HFF-Myc (cell line): ENCODE results near the gene TMEFF2.
"Not testable (repeated sequence)": the region's sequence is repeated elsewhere in the genome, so short reads cannot be mapped to it uniquely, and the experiment has no call there.

ENCODE experiments used
- DNase-seq: peaks from one replicate; pipeline ENCODE4 v3.0.0-alpha.2; 2011; ENCODE audit warnings: low read depth; ENCODE audit errors: extremely low read depth
- H3K4me3 ChIP-seq: replicated peaks from 2 replicates; pipeline ENCODE4 v1.5.1; 2011; ENCODE audit warnings: low read depth, mild to moderate bottlenecking, control low read depth, low read length
- TF ChIP-seq, protein P1 (sequence below): IDR thresholded peaks from 2 replicates; pipeline ENCODE4 v1.5.1; 2012; ENCODE audit warnings: mild to moderate bottlenecking, low read depth, low read length, control low read depth; ENCODE audit errors: missing control alignments

The TMEFF2 gene

DNA sequence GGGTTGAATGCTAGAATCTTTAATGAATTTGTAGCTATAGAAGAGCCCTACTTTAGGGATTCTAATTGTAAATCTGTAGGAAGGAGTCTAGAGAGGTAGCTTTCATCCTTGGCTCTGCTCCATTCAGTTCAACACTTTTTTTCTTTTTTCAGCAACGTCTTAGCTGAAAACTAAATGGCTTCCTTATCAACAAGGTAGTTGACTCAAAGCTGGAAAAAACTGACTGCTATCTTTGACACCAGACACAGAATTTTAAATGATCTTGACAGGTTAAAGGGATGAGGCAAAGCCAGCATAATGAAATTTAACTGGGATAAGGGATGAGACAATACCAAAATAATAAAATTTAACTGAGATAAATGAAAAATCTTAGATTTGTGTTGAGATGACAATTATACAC is 54.9 kb downstream of the TMEFF2 start:
- H3K4me3 ChIP-seq = no peak overlapping the region
- TF ChIP-seq, protein P1, sequence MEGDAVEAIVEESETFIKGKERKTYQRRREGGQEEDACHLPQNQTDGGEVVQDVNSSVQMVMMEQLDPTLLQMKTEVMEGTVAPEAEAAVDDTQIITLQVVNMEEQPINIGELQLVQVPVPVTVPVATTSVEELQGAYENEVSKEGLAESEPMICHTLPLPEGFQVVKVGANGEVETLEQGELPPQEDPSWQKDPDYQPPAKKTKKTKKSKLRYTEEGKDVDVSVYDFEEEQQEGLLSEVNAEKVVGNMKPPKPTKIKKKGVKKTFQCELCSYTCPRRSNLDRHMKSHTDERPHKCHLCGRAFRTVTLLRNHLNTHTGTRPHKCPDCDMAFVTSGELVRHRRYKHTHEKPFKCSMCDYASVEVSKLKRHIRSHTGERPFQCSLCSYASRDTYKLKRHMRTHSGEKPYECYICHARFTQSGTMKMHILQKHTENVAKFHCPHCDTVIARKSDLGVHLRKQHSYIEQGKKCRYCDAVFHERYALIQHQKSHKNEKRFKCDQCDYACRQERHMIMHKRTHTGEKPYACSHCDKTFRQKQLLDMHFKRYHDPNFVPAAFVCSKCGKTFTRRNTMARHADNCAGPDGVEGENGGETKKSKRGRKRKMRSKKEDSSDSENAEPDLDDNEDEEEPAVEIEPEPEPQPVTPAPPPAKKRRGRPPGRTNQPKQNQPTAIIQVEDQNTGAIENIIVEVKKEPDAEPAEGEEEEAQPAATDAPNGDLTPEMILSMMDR = no peak
- no peak for DNase-seq

DNA sequence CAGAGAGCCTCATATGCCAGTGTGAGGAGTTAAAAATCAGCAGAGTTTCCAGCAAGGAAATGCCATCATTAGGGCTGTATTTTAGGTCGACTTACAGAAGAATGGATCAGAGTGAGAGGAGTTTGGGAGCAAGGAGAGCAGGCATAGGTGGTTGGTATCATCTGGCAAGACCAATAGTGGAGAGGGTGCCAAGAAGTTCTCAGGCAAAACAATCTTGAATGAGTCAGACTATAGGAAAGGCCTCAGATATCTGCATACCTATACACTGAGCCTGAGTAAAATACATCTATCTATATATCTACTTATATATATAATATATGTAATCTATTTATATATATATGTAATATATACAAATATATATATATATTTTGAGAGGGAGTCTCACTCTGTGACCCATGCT is 57.3 kb downstream of the TMEFF2 start:
- TF ChIP-seq, protein P1 = no peak
- no peak overlapping the region for H3K4me3 ChIP-seq
- no peak for DNase-seq

DNA sequence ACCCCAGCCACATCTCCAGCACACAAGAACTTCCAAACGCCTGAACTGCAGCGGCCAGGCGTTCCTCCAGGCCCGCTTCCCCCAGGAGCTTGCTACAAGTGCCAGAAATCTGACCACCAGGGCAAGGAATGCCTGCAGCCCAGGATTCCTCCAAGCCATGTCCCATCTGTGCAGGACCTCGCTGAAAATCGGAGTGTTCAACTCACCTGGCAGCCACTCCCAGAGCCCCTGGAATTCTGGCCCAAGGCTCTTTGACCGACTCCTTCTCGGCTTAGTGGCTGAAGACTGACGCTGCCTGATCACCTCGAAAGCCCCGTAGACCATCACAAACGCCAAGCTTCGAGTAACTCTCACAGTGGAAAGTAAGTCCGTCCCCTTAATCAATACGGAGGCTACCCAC is 62.1 kb downstream of the TMEFF2 start:
- H3K4me3 ChIP-seq, DNase-seq: not testable (repeated sequence)

DNA sequence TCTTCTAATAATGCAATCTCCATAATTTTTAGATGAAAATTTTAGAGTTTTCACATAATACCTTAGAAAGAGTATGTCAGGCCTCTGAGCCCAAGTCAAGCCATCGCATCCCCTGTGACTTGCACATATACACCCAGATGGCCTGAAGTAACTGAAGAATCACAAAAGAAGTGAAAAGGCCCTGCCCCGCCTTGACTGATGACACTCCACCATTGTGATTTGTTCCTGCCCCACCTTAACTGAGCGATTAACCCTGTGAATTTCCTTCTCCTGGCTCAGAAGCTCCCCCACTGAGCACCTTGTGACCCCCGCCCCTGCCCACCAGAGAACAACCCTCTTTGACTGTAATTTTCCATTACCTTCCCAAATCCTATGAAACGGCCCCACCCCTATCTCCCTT is 64.4 kb downstream of the TMEFF2 start:
- not testable (repeated sequence) for H3K4me3 ChIP-seq, DNase-seq

DNA sequence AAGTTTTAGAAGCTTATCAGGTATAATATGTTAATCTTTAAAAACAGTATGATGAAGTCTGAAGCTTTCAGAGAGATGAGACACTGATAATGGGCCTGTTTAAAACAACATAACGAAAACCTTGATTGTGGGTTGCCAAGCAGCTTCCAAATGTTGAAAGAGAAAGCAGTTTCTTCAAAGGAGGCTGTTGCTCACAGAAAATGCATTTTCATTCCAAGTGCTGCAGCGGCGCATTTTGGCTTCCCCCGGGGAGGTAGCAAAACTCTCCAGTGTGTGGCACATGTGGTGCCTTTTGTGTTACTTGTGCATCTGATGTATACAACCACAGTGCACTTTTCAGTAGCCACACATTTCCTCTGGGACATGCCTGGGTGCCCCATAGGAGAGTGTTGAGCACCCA is 66.1 kb downstream of the TMEFF2 start:
- TF ChIP-seq, protein P1 = no peak
- no peak overlapping the region for H3K4me3 ChIP-seq
- no peak for DNase-seq

DNA sequence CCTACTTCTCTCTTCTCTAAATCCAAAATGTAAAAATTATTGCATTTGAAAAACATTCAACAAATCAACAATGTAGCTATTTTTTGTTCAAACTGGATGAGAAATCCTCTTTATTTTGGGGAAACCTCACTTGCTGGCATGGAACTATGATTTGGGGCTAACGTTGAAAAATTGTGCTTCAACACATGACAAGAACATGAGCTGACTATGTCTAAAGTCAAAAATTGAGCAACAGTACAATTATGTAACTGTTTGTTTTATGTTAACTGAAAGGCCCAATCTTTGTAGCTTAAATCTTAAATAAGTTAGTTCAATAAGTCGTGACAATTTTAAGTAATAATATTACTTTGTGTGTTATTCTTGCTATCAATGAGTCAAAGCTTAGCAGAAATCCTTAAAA is 67.3 kb downstream of the TMEFF2 start:
- DNase-seq = no peak
- TF ChIP-seq, protein P1 = no peak
- H3K4me3 ChIP-seq = no peak overlapping the region

DNA sequence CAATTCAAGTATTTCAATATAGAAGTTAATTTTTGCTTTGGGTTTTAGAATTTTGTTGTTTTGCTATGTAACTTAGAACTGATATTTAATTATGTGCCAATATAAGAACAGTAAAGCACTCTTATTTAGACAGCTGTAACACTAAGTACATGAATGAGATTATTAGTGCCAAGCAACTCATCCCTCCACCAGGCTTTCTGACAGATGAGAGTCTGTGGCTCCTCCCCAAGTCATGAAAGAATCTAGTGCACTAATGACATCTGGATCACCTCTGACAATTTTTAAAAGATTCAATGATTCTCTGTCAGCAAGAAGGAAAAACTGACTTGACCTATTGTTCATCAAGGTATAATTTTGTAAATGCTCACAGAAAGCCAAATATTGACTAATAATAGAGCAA is 67.8 kb downstream of the TMEFF2 start:
- TF ChIP-seq, protein P1 = no peak
- DNase-seq = no peak

DNA sequence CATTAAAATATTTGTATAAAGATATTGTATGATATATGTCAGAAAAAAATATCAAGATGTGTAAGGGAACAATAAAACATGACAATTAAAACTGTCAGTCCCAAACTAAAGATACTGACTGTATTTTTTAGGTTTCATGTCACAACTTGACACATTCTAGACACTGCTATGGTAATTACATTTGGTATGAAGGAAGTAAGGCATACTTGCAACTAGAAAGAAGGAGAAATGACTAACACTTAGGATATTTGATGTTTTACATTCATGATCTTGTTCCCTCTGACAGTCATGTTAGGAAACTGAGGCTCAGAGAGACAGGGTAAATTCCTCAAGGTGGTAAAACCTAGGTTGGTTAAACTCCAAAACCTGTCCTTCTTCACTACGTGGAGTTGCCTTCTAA is 68.3 kb downstream of the TMEFF2 start:
- TF ChIP-seq, protein P1 = no peak
- DNase-seq = no peak
- H3K4me3 ChIP-seq = no peak overlapping the region

More for the DNA sequence above, 67.8 kb downstream of the TMEFF2 start:
- no peak overlapping the region for H3K4me3 ChIP-seq
